HG03159 (cell line): ENCODE data around the gene BAG1.

Source experiments
- ATAC-seq: cut with Tn5 transposase; IDR thresholded peaks from one replicate; pipeline ENCODE4 v1.9.1; 2021; ENCODE audit warnings: mild to moderate bottlenecking, moderate library complexity; ENCODE audit not compliant: unreplicated experiment

The BAG1 gene

GRCh38 chr9:33277484-33277883 is 13.0 kb upstream of the BAG1 start:
- no peak for ATAC-seq

- no peak for ATAC-seq
These were observed 9.4 kb upstream of the BAG1 start for GRCh38 chr9:33273972-33274328.

- ATAC-seq: no peak
These were observed 8.9 kb upstream of the BAG1 start for GRCh38 chr9:33273266-33273971.

- ATAC-seq: no peak
These were observed 7.6 kb upstream of the BAG1 start for GRCh38 chr9:33272061-33272460.

- ATAC-seq: no peak
These were observed 5.6 kb upstream of the BAG1 start for GRCh38 chr9:33270146-33270545.

- ATAC-seq: no peak
These were observed 2.8 kb upstream of the BAG1 start for GRCh38 chr9:33267151-33267767.

GRCh38 chr9:33265211-33265865 is 830 bp upstream of the BAG1 start:
- no peak for ATAC-seq

- ATAC-seq: peak; percentile 31
These were observed 470 bp downstream of the BAG1 start for GRCh38 chr9:33264003-33264472.

GRCh38 chr9:33263131-33264002 is 1.1 kb downstream of the BAG1 start:
- ATAC-seq: peak; percentile 4

GRCh38 chr9:33260372-33260771 is 4.1 kb downstream of the BAG1 start:
- ATAC-seq: no peak

GRCh38 chr9:33257276-33257675 is 7.2 kb downstream of the BAG1 start:
- no peak for ATAC-seq

- no peak for ATAC-seq
These were observed 8.3 kb downstream of the BAG1 start for GRCh38 chr9:33256236-33256635.

GRCh38 chr9:33255471-33255870 is 9.0 kb downstream of the BAG1 start:
- no peak for ATAC-seq

- no peak for ATAC-seq
These were observed 9.5 kb downstream of the BAG1 start for GRCh38 chr9:33255014-33255413.

GRCh38 chr9:33254211-33254610 is 10.3 kb downstream of the BAG1 start:
- no peak for ATAC-seq

- ATAC-seq: no peak
These were observed 14.0 kb downstream of the BAG1 start for GRCh38 chr9:33250458-33250995.

- no peak for ATAC-seq
These were observed 14.5 kb downstream of the BAG1 start for GRCh38 chr9:33249983-33250382.

- ATAC-seq: peak; percentile 44
These were observed 15.3 kb downstream of the BAG1 start for GRCh38 chr9:33249087-33249658.

- ATAC-seq: no peak
These were observed 15.9 kb downstream of the BAG1 start for GRCh38 chr9:33248606-33249005.

GRCh38 chr9:33246269-33246860 is 18.1 kb downstream of the BAG1 start:
- ATAC-seq: no peak
